NCI-H748 treated with DMSO at 0.1 percent for 48 hours (cell line): ENCODE results near the gene SLC1A7.

ENCODE experiments used
- DNase-seq: peaks from one replicate; lab custom pipeline; 2025; lab: John Stamatoyannopoulos, UW

The SLC1A7 gene

DNA sequence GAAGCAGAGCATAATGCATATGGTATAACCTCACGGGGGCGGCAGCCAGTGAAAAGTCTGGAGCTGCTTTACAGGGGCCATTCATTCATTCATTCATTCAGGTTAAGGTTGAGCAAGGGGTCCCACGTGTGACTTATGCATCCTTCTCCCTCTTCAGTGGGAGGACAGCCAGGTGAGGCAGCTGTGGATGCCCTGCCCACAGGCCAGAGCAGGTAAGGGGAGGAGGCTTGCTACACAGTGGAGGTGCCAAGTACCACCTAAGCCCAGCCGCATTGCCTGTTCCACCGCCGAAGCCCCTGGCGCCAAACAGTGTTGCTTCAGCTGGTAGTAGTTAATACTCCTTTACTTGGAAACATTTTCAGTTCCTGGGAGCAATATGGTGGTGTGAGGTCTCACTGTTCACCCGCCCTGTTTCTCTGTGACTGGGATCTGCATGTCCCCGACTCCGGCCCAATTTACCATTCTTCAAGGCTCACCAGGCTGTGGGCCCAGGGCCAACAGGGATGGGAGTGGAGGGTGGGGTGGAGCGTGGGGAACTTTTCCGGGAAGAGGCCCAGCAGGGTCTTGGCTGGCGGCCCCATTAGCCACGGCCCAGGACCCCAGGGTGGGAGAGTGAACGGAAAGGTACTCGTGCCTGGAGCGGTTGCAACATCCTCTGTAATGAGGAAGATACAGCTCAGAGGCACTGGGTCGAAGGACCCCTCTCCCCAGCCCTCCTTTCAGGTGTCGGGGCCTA, 81.1 kb downstream of the SLC1A7 start:
- no peak for DNase-seq

DNA sequence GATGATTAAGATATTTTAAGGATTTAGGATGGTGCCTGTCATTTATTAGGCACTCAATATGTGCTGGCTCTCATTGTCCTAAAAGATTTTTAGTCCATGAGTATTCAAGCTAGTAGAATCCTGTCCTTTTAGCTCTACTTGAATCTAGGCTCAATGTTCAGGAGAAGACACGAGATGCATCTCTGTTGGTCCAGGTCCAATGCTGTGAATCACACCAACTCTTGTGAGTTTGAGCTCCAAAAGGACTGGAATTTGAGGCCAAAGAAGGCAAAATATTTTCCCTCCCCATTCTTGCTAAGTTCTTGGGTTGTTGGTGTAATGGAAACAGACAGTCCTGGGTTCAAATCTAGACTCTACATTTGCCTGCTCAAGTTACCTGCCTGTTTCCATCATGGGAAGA, 81.9 kb downstream of the SLC1A7 start:
- DNase-seq, result no peak

DNA sequence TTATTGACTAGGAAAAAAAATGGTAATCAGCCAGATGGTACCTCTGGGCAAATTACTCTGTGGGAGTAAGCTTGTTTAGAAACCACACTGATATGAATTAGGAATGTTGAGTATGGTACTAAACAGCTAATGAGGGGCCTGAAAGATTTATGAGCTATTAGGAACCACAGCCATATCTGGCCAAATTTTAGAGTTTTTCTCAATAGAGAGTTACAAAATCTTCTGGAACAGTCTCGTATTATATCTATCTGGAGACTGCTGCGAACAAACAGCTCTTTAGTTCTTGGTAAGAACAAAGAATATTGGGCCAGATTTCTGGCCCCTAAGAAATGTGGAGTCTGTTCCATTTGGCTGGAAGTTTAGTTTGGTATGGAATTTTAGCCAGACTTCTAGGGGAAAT, 85.3 kb downstream of the SLC1A7 start:
- DNase-seq, result no peak

DNA sequence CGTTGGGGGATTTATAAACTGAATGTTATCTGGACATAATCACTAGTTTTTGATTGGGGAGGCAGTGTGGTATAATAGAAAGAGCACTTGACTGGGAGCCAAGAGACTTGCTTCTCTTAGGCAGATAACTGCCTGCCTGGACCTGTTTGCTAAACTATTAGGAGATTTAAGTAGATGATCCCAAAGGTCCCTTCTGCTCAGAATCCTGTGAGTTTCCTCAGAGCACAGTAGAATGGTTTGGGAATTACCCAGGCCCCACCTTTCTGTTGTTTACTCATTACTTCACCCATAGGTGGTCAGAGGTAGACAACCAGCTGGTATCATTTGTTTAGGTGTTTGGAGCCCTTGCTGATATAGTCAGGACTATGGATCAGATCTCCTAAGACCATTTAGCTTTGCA, 90.8 kb downstream of the SLC1A7 start:
- DNase-seq, result no peak

DNA sequence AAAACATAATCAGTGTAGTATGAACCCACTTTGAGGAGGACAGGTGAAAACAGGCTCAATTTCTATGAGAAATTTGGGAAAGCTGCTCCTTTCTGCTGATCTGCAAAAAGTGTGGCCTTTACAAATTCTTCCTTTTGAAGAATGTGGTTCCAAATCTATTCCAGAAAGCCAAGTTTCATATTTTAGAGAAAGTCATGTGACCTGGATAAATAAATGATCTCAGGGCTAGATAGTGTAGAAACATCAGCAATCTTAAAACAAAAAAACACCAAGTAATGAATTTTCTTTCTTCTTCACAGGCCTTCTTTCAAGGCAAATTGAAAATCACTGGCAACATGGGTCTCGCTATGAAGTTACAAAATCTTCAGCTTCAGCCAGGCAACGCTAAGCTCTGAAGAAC, 92.1 kb downstream of the SLC1A7 start:
- DNase-seq, result no peak

DNA sequence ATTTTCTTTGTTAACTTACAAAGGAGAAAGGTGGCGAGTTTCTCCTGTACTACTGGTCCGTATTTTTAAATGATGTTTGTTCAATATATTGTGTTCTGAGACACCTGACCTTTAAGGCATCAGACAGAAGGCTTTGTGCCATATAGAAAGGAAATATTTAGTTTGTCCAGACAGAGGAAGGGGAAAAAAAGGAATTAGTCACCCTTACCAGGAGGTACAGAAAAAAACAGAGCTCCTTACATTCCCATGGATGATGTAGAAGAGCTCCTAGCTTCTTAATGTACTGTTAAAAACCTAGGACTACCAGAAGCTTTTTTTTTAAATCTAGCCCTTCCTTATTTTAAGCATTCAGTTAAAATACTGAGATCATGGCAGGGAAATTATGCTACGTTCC, 92.9 kb downstream of the SLC1A7 start:
- DNase-seq, result no peak

DNA sequence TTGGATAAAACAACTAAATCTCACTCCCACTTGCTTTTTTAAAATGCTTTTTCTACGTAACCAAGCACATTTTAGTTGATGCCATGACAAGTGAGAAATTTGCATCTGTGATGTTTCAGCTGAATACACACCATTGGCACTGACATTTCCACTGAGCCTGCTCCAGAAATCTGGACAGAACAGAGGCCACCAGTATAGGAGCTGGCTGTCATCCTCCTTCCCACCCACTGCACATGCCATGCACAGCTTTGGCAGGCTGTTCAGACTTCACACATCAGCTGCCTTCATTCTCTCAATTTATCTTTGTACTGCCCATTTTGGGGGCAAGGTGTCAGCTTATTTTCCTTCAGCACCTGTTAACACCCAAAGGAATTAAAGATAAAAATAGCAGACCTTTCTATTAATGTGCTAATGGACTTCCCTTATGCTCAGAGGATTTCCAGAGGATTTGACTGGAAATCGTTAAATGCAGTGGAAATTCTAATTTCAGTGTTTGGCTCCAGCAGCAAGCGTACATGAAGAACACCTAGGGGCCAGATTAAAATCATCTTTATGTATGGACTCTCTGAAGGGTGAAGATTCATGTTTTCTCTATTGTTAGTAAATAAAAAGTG, 93.4 kb downstream of the SLC1A7 start:
- DNase-seq, result no peak

DNA sequence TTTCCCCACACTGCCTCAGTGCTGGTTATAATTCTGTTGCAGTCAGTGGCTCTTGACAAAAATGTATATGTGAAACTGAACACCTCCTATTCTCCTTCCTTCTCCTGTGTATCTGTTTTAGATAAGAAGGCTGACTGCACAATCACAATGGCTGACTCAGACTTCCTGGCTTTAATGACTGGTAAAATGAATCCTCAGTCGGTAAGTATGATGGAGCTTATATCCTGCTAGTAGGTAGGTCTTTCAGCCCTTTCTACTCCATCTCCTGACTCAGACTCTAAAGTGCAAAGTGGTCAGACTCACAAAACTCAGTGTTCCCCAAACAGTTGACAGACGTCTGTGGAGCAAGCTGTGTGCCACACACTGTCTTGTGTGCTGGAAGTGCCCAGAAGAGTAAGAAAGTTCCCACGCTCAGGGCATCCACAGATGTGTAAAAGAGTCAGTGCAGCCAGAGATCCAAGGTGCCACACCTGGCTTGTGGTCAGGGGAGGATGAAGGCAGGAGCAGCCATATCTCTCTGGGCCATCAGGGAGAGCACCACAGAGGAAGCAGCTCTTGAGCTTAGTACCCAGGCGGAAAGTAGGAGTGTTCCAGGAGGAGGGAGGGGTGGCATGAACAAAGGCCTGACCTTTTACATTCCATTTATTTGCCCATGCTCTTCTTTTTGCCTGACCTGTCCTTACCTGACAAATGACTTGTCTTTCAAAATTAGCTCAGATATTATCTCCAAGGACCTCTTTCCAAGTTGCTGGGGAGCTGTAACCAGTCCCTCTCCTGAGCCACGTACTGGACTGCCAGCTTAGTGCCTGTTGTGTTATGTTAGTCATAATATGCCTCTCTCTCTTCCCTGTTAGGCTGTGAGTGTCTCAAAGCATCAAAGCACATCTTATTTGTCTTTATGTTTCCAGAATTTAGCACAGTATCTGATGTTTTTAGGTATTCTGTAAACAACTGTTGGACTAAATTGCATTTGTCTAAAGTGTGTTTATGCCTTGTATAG, 94.4 kb downstream of the SLC1A7 start:
- DNase-seq, result no peak

DNA sequence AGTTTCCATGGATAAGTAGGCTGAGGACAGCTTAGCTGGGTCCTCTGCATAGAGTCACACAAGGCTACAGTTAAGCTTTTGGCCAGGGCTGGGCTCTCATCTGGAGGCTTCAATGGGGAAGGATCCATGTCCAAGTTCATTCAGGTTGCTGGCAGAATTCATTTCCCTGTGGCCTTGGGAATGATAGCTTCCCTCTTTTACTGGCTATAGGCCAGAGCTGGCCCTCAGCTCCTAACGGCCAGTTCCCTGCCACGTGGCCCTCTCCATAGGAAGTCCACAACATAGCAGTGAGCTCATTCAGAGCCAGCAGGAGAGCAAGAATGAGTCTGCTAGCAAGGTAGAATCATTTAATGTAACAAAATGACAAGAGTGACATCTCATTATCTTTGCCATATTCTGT, 95.5 kb downstream of the SLC1A7 start:
- no peak for DNase-seq

DNA sequence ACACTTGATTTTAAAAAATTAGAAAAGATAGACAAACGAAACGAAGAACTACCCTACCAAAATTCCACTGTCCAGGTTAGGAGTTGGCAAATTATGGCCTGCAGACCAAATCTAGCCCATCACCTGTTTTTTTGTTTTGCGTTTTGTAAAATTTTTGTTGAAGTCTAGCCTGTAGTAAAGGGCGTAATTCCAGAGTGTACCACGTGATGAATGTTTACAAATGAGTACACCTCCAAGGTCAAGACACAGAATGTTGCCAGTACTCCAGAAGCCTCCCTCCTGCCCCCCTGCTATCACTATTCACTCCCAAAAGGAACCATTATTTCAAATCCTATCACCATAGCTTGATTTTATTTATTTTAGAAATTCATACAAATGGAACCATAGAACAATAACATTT, 97.5 kb downstream of the SLC1A7 start:
- DNase-seq, result no peak

DNA sequence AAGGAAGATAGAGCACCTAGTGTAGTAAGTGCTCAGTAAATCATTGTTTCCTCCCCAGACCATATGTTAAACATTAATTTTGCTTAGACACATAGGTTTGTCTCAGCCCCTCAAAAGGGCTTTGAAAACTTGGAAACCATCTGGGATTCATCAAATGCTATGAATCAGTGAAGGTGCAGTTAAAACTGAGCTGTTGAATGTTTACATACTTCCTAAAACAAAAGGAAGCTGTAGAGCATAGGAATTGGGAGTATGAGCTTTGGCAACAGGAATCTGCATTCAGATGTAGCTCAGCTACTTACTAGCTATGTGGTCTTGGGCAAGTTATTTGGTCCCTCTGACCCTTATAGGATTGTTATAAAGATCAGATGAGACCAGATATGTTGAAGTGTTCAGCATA, 99.2 kb downstream of the SLC1A7 start:
- DNase-seq, result no peak

DNA sequence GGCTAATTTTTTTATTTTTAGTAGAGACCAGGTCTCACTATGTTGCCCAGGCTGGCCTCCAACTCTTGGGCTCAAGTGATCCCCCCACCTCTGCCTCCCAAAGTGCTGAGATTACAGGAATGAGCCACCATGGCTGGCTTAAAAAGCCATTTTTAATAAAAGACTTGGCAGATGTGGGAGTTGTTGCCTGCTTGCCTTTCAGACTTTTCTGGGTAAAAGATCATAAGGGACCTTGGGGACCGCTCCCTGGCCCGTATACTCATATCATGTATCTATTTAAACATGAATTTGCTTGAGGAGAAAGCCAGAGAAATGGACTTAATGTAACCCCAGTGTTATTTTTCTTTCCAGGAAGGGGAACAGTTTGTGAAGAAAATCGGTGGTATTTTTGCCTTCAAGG, 103.9 kb downstream of the SLC1A7 start:
- DNase-seq, result no peak
